Stromal cell of bone marrow (primary cell): Measurements from ENCODE around the gene PCDH15.

Source experiments
- DNase-seq: peaks from one replicate; pipeline ENCODE4 v3.0.0-alpha.2; 2012; ENCODE audit warnings: low read depth

PCDH15 gene

DNA sequence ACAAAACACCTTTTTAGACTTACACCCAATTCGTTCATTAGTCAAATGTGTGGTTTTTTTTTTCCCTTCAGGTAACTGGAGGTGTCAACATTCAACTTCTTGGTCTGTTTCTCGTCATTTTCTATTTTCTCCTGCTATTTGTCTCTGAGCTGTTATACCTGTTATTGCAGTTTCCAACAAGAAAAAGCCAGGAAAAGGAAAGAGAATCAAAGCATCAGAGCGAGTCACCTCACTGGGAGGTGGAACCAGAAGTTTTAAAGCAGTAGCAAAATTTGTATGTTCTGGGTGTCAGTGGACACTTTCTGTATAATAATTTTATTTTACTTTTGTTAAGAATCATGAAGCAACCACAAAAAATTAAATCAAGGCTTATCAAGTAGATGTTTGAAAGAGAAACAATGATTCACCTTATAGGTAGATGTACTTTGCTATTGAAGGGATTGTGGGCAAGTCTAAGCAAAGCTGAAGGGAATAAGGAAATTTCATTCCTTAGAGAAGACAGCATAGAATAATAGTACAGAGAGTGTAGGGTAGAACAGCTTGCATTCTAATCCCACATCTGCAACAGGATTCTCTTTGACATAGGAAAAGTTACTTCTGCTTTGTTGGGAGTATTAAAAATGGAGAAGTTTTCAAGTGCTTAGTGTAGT, 675.8 kb downstream of the PCDH15 start:
- DNase-seq = no peak

- DNase-seq = no peak
Measured at GRCh38 chr10:54124209-54124885, 676.7 kb downstream of the PCDH15 start.

DNA sequence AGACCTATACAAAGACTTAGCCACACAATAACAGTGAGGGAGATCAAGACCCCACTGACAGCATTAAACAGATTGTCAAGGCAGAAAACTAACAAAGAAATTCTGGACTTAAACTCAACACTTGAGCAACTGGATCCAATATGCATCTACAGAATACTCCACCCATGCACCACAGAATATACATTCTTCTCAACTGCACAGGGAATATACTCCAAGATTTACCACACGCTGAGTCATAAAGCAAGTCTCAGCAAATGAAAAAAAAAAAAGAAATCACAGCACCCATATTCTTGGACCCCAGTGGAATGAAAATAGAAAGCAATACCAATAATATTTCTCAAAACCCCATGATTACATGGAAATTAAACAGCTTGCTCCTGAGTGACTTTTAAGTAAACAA, 680.2 kb downstream of the PCDH15 start:
- no peak for DNase-seq

DNA sequence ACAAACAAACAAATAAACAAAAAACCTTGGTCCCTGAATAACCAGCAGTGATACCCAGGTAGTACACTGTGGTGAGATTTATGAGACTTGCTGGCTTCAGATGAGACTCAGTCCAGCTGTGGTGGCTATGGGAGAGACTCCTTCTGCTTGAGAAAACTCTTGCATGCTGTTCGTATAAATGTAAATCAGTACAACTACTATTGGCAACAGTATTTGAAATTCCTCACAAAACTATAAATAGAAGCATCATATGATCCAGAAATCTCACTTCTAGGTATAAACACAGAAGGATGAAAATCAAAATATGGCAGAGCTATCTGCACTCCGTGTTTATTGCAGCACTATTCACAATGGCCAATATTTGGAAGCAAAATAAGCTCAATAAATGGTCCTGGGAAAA, 692.1 kb downstream of the PCDH15 start:
- DNase-seq = no peak

DNA sequence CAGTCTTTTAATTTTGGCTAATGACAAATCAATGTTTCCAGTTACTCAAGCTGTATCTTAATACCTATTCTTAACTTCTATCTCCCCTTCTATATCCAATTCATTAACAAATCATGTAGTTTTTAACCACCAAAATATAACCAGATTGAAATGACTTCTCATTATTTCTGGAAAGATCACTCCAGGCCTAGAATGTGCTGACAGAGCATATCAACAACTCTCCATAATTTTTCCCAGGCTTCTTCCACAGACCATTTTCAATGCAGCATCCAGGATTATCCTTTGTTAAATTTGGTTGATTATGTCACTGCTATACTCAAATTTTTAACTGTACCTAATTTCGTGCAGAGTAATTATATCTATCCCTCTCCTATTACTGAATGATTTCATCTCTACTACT, 704.1 kb downstream of the PCDH15 start:
- DNase-seq = no peak

- no peak for DNase-seq
Measured at GRCh38 chr10:54094321-54094720, 706.7 kb downstream of the PCDH15 start.

DNA sequence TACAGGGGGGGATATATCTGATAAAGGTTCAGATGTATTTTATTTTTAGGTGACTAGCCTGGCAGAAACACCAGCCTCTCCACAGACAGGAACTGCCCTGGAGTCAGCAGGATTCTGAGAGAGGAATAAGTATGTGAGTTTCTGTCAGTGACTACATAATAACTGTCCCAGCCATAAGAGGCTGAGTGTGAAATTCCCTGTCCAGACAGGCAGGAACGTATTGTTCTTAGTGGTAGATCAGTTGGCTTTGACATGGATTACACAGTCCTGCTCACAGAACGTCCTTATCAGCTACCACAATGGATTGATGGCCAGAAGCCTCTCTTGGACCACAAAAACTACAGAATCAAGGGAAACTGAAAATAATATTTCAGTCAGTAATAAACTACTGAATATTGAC, 709.8 kb downstream of the PCDH15 start:
- no peak for DNase-seq

DNA sequence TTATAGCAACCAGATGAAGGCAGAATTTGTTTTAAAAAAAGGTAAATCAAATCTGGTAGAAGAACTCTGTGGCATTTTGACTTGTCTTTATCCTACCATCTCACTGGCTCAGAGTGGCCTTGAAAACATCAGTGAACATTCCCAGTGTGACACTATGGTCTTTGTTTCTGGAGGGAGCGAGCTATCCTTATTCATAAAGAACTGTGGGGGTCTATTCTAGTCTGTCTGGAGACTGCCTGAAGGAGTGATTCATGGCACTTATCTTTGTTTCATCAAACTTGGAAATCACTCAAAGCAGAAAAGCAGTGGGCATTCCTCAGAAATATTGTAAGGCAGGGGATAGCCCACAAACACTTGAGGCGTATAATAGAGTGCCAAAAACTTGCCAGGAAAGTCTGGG, 719.1 kb downstream of the PCDH15 start:
- DNase-seq = no peak

DNA sequence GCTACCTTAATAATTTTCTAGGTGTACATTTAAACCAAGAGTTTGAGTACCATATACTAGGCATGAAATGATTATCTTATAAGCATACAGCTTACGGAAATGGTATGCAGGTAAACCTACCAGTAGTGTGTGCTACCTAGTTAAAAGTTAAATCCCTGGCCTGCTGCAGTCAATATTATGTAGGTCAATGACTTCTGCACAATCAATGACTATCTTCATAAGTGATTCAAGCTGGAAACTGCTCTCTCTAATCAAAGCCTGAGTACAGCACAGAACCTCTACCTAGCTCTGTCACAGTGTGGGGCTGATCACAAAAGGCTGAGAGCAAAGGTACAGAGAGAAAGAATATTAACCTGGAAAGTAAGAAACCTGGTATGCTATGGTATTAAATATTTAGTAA, 733.7 kb downstream of the PCDH15 start:
- no peak for DNase-seq

DNA sequence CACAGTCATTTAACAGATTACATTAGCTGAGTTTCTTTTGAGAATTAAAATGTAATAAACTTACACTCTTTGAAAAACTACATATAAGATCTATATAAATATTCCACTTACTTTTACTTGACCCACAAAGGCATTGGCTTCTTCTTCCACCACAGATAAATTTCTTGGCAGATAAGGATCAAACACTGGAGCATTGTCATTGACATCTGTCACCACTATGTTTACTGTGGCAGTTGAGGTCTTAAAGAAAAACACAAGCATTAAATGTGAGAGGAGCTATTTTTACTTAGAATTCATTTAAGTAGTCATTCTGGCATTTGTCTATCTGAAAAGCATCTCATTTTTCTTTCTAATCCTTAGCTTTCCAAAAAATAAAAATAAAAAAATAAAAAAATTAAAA, 734.4 kb downstream of the PCDH15 start:
- no peak for DNase-seq

DNA sequence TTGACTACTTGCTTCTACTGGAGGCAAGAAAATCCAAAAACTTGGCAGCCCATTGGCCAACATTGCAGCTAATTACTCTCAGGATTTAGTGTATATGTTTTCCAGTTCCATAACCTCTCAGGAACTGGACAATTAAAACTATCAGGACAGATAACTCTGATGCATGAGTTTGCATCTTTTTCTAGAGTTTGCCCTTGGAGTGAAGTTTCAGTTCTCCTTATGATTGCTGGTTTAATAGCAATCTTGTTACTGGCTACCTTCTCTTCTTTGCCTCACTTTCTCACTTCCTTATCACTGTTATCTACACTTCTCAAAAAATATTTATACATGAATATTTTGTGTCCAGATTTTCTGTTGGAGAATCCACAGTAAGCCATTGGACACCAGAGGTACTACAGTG, 735.9 kb downstream of the PCDH15 start:
- no peak for DNase-seq

- no peak for DNase-seq
Measured at GRCh38 chr10:54064215-54064614, 736.8 kb downstream of the PCDH15 start.

DNA sequence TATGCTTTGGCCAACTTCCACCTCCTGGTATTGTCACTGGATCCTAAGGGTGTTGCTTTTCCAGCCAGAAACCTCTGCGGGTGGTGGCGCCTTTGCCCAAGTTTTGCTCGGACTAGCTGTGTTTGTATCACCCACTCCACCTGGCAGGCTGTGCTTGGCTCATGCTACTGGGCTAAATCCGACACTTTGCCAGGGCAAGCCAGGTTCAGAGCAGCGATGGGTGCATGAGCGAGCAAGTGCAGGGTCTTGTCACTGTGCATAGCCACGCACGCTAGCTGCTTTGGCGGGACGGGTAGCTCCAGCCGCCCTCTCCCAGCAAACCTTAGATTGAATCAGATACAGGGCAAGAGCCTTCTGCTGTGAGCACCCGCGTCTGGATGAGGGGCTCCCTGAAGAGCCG, 737.5 kb downstream of the PCDH15 start:
- no peak for DNase-seq

DNA sequence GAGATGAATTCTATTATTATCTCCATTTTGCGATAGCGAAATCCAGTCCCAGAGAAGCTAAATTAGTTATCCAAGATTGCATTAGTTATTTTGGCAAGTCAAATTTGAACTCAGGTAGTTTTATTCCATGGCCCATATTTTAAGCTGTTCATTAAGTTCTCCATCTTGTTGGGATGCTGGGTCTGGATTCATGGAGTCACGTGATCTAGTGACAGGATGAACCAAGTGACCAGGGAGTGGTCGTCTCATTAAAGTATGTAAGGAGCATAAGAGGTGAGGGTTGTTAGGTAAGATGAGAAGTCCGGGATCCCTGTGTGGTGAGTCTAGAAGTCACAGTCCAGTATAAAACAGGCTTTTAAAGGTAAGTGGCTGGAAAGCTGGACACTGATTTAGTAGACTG, 740.5 kb downstream of the PCDH15 start:
- DNase-seq = no peak

- DNase-seq = no peak
Measured at GRCh38 chr10:54057357-54057756, 743.7 kb downstream of the PCDH15 start.

- no peak for DNase-seq
Measured at GRCh38 chr10:54026340-54026739, 774.7 kb downstream of the PCDH15 start.

DNA sequence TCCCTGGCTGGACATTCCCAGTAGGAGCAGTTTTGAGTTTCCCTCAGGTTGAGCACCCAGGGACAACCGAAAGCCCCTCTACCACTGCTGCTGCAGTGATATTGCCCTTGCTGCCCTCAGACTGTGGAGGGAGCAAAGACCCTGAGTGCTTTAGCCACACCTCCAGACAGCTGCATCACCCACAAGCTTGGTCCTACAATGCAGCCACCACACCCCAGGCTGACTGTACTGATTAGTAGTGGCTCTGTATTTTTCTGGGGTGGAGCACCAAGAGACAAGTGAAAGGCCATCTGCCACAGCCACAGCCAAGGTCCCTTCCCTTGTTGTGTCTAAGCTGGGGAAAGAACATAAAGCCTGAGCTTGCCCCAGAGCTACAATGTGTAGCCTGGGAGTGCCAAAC, 789.9 kb downstream of the PCDH15 start:
- DNase-seq = no peak

GRCh38 chr10:54010337-54010933, 790.6 kb downstream of the PCDH15 start:
- DNase-seq = no peak

DNA sequence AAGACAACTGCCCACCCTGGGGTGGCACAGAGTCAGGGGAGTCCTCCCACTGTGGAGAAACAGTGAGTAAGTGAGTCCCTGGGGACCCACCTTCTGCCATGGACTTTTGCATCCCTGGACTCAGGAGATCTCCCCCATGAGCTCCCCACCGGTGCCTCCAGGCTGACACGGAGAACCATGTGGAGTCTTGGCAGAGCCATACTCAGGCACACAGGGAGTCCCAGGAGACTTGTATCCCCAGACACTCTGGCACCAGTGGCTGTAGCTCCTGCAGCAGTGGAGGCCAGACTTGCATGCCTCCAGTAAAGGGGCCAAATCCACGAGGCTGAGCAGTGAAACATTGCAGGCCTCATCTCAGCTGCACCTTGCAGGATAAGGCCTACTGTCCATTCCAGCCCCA, 791.4 kb downstream of the PCDH15 start:
- no peak for DNase-seq

DNA sequence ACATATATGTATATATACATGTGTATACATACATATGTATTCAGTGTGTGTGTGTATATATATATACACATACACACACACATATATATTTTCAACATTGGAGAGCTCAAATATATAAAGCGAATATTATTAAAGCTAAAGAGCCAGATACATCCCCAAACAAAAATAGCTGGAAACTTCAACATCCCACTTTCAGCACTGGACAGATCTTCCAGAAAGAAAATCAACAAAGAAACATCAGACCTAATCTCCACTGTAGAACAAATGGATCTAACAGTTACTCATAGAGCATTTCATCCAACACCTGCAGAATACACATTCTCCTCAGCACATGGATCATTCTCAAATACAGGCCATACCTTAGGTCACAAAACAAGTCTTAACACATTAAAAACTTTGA, 799.0 kb downstream of the PCDH15 start:
- no peak for DNase-seq

DNA sequence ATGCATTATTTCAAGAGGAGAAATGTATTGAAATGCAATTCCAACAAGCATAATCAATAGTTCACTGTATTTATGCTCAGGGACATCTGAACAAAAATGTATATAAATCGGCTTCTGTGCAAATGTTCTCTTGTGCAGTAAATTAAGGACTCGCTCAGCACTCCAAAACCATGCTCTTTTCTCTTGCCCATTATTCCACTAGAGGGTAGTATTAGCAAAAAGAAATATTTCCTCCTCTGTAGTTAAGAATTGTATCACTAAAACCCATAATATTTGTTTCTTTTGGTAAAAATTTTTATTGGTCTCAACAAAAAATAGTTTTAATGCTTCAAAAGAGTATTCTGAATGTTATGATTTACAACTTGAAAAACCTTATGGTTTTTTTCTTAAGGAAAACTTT, 803.1 kb downstream of the PCDH15 start:
- DNase-seq = no peak

- no peak for DNase-seq
Measured at GRCh38 chr10:53990799-53991238, 810.2 kb downstream of the PCDH15 start.

DNA sequence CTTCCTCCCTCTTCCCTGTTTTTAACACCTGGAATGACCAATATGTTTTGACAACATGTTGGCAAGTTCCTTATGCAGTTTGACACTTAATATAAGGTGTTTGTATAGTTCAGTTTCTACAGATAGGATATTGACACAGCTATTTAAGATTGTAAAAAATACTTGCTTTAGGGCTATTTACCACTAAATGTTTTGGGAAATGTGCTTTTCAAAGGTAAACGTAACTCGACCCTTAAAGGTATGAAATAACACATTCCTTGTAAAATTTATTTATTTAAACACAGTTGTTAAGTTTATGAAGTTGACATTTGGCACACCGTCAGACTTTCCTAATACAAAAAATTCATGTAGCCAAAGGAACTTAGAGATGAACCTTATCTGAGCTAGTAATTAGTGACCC, 817.6 kb downstream of the PCDH15 start:
- no peak for DNase-seq

GRCh38 chr10:53980210-53980609, 820.8 kb downstream of the PCDH15 start:
- no peak for DNase-seq
